ACHN (cell line): ENCODE data around the gene PTK6.
"Not testable (repeated sequence)": the region's sequence is repeated elsewhere in the genome, so short reads cannot be mapped to it uniquely, and the experiment has no call there.

Experiments
- DNase-seq: peaks from one replicate; pipeline ENCODE4 v3.0.0-alpha.2; 2015
- in situ Hi-C: cut with HindIII; loops from 2 replicates; pipeline ENCODE4 v1.10.0; 2017; ENCODE audit warnings: low sequenced_read_pairs, low pct_ligation_motif_present, low pct_unique_long_range_greater_than_20kb

Gene PTK6

GRCh38 chr20:63561624-63562396, 24.6 kb upstream of the PTK6 start:
- DNase-seq, result no peak
- in situ Hi-C loops, result no loop called here

DNA sequence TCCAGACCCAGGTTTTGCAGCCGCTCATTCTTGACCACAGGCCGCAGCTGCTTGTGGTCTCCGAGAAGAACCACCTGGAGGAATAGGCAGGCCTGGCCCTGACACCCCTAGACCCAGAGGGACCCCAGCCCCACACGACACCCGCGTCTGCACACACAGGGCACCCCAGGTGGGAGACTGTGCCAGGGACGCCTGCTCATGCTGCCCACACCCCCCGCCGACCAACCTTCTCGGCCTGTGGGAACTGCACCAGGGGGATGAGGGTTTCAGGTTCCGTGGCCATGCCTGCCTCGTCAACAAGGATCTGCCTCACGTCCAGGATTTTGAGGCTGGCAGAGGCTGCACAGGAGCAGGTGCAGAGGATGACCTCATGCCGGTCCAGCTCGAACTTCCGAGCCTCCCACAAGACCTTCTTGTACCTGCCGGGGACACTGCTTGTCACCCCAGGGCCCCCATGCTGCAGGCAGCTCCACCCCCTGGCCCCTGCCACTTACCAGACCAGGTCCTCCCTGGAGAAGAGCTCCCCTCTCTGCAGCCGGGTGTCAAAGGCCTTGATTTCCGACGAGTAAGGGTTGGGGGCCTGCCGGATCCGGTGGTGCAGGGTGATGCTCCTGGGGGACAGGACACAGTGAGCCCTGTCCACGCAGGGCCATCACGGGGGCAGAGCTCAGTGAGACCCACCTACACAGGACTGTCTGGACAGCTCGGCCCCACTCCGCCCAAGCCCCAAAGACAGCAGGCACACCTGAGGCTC, 23.9 kb upstream of the PTK6 start:
- no peak for DNase-seq
- in situ Hi-C loops, result no loop called here

GRCh38 chr20:63560333-63560805, 23.2 kb upstream of the PTK6 start:
- in situ Hi-C loops, result no loop called here
- no peak for DNase-seq

DNA sequence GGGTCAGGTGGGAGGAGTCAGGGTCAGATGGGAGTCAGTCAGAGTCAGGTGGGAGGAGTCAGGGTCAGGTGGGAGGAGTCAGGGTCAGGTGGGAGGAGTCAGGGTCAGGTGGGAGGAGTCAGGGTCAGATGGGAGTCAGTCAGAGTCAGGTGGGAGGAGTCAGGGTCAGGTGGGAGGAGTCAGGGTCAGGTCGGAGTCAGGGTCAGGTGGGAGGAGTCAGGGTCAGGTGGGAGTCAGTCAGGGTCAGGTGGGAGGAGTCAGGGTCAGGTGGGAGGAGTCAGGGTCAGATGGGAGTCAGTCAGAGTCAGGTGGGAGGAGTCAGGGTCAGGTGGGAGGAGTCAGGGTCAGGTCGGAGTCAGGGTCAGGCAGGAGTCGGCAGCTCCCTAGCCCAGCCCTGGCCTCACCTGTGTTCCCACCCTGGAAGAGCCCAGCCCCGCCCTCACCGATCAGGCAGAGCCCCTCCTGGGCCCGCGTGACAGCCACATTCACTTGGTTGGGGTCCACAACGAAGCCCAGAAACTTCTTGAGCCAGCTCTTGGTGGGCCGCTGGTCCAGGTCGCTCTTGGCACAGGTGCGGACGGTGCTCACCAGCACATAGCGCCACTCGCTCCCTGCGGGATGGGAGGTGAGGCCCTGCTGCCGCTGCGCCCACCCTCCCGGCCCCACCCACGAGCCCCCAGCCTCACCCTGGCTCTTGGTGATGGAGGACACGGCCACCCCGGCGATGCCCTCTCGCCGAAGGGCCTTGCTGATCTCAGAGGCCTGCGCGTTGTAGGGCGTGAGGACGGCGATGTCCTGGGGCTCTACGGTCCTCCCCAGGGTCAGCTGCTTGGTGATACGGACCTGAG, 22.5 kb upstream of the PTK6 start:
- in situ Hi-C loops, DNase-seq: not testable (repeated sequence)

GRCh38 chr20:63558804-63559484, 21.8 kb upstream of the PTK6 start:
- in situ Hi-C loops, result no loop called here

DNA sequence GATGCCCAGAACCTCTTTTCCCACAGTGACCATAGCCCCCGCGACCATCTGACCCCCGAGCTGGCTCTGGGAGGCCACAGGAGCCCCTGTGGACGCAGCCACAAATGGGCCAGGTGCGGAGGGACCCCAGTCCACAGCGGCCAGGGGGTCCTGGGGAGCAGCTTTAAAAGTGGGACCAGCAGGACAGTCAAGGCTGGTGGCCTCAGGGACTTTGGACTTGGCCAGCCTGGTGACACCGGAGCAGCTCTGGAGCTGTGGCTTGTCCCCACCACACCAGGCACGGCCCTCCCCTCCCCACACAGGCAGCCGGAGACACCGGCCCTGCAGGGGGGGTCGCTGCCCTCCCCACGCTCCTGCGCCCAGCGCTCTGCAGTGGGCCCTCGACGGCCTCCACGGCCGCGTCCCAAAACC, 20.3 kb upstream of the PTK6 start:
- DNase-seq, result no peak
- in situ Hi-C loops, result no loop called here

More at GRCh38 chr20:63558804-63559484, 21.8 kb upstream of the PTK6 start:
- DNase-seq, result no peak

DNA sequence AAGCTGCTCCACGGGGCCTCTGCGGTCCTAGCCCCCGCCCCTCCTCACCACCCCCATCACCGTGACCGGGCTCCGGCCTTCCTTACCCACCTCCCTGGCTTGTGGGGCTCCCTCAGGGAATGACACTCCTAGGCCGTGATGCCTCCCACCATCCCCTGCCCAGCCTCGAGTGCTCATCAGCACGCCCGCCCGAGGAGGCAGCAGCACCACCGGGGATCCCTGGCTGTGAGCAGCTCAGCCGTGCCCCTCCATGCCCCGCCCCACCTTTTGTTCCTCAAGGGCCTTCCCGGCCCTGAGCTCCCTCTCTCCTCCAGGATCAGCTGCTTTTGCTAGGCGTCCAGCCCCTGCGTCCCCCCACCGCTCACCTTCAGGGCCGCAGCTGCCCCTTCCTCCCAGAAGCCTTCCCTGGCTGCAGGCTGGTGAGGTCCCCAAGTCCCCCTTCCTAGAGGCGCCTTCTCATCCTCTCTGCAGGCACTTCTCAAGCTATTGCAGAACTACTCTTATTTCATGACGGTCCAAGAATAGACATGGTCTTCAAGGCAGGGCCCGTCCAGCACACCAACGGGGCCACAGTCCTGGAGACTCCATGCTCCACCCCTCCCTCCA, 19.8 kb upstream of the PTK6 start:
- no peak for DNase-seq
- in situ Hi-C loops, result no loop called here

GRCh38 chr20:63555661-63556381, 18.6 kb upstream of the PTK6 start:
- in situ Hi-C loops, result no loop called here
- no peak for DNase-seq

DNA sequence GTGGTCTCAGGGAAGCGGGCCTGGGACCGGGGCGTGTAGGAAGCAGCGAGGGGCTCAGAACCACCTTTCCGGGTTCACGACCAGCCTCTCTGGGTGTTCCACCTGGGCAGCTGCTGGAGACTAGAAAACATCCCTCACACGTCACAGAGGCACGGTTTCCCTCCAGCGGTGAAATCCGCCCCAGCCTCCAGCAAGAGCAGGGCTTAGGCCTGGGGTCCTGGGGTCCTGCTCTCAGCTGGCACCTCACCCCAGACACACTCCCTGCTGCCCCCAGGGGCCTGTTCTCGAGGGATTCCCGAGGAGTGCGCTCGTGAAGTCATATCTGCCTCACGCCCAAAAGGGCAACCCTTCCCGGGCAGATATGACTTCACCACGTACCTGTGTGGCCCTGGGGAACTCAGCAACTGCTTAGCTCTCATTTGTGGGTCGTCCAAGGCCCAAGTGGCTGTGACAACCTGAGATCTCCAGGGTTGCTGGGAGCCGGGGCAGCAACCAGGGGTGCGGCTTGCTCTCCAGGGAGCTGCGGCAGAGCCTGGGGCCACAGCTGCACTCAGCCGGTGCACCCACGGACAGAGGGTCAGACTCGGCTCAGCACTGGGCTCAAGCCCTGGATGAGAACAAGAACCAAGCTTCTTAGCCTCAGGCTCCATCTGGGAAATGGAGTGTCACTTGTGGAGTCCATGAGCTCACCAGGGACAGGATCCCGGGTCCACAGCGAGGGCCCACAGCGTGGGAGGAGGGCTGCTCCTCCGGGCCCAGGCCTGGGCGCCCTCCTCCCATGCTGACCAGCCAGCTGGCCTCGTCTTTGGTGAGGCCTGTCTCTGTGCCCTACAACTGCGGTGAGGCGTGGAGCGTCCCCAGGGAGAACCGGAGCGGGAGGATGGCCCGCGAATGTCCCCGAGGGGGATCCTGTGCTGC, 17.4 kb upstream of the PTK6 start:
- DNase-seq, result no peak
- in situ Hi-C loops, result no loop called here

- in situ Hi-C loops, result no loop called here
- DNase-seq, result peak; percentile 58
Observed at GRCh38 chr20:63553933-63554290, 16.7 kb upstream of the PTK6 start, which contains the start of gene FNDC11. TSS of gene FNDC11 (plus strand) at chr20:63554159. CDS start at chr20:63555664, 1,505 bp downstream.

- in situ Hi-C loops, result no loop called here
- DNase-seq, result peak; percentile 77
Observed at GRCh38 chr20:63553251-63553932, 16.2 kb upstream of the PTK6 start.

GRCh38 chr20:63552481-63553249, 15.5 kb upstream of the PTK6 start:
- in situ Hi-C loops, result no loop called here
- DNase-seq, result no peak

GRCh38 chr20:63551068-63551467, 13.9 kb upstream of the PTK6 start:
- no peak for DNase-seq
- in situ Hi-C loops, result no loop called here

- in situ Hi-C loops, result no loop called here
- no peak for DNase-seq
Observed at GRCh38 chr20:63549679-63550282, 12.6 kb upstream of the PTK6 start.

- in situ Hi-C loops, result no loop called here
Observed at GRCh38 chr20:63549019-63549418, 11.8 kb upstream of the PTK6 start.

More at GRCh38 chr20:63549019-63549418, 11.8 kb upstream of the PTK6 start:
- no peak for DNase-seq
